Measurements from ENCODE around the gene PRM2.

- TF ChIP-seq CTCF (IDR thresholded peaks at IDR 0.05) (no peak), POLR2A (IDR thresholded peaks at IDR 0.05) (no peak)
Measured at GRCh38 chr16:11268921-11269375, 7.3 kb downstream of the PRM2 start, which contains the start of gene TNP2.

Measured in Peyer's patch (tissue), 4 donors.